Mucosa of descending colon (tissue), 3 donors: Measurements from ENCODE around the gene TNFRSF9. TPM values are rescaled to one million over a fixed set of nuclear protein-coding genes. Genes with fewer than 3 reads are reported as not detected.

Source experiments
- ATAC-seq: fragments of 200-7000 bp; cut with Tn5 transposase; one replicate; pipeline ENCODE4 v1.9.1; 2020; ENCODE audit warnings: mild to moderate bottlenecking, moderate library complexity
- DNase-seq, 3 donors: peaks; one replicate each; pipeline ENCODE4 v3.0.0-alpha.2; 2020
- H3K36me3 ChIP-seq: fragments of 200-600 bp; one replicate; pipeline ENCODE4 v1.8.0; 2021; ENCODE audit warnings: low read depth, mild to moderate bottlenecking
- H3K4me1 ChIP-seq: fragments of 200-600 bp; one replicate; pipeline ENCODE4 v1.8.0; 2021; ENCODE audit warnings: low read depth, mild to moderate bottlenecking
- H3K4me3 ChIP-seq: fragments of 200-600 bp; one replicate; pipeline ENCODE4 v1.8.0; 2021; ENCODE audit warnings: mild to moderate bottlenecking
- H3K9me3 ChIP-seq: fragments of 200-600 bp; one replicate; pipeline ENCODE4 v1.8.0; 2021; ENCODE audit warnings: mild to moderate bottlenecking
- intact Hi-C, 2 donors: fragments of 100-400 bp; cut with DNase I in 1 of 2; cut with micrococcal nuclease in 1 of 2; formaldehyde crosslinking; loops; one replicate each; pipeline versions ENCODE4 v1.11.0 to v1.11.1; 2022; cut with DNase I, micrococcal nuclease
- total RNA-seq, 3 donors: library from RNA; stranded (reverse); fragmentation: NEBNext Ultra II Directional in 2 of 3; extraction: Animal tissue kit (Norgen Biotek cat#: 25700) in 2 of 3; gene quantifications; one replicate each; pipeline versions ENCODE4 v1.2.1 to v1.2.4, GENCODE V29; 2021 to 2023
- TF ChIP-seq, protein P1 (sequence below): fragments of 200-600 bp; IDR thresholded peaks from one replicate; pipeline ENCODE4 v1.8.0; 2022; ENCODE audit warnings: antibody characterized with exemption, mild to moderate bottlenecking
- donor health status: DM: no; HTN: no; CAD: no; lungs with moderate emphysema.
- donor health status: DM: no; HTN: no; CAD: no.
- donor health status: DM: no; HTN: yes; CAD: no.

The TNFRSF9 gene
- total RNA-seq, 3 donors from 2014 or later: 0.19 to 0.51 (median 0.35) TPM

DNA sequence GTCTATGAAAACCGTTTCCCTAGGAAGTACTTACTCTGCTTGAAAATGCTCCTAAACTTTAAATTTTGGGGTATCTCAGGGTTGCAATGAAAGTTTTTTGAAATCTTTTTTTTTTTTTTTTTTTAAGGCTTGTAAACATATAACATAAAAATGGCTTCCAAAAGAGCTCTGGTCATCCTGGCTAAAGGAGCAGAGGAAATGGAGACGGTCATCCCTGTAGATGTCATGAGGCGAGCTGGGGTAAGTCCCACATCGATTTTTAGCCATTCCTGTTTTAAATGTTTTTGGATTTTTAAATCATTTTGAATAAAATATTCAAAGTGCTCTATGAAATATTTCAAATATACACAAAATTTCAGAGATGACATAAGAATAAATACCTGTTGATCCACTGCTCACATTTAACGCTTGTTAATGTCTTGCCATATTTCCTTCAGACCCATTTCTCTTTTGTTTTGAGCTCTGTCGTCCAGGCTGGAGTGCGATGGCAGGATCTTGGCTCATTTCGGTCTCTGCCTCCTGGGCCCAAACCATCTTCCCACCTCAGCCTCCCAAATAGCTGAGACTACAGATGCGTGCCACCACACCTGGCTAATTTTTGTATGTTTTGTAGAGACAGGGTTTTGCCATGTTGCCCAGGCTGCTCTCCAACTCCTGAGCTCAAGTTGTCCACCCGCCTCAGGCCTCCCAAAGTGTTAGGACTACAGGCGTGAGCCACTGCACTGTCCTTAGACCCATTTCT is 22.2 kb upstream of the TNFRSF9 start:
- TF ChIP-seq, protein P1, sequence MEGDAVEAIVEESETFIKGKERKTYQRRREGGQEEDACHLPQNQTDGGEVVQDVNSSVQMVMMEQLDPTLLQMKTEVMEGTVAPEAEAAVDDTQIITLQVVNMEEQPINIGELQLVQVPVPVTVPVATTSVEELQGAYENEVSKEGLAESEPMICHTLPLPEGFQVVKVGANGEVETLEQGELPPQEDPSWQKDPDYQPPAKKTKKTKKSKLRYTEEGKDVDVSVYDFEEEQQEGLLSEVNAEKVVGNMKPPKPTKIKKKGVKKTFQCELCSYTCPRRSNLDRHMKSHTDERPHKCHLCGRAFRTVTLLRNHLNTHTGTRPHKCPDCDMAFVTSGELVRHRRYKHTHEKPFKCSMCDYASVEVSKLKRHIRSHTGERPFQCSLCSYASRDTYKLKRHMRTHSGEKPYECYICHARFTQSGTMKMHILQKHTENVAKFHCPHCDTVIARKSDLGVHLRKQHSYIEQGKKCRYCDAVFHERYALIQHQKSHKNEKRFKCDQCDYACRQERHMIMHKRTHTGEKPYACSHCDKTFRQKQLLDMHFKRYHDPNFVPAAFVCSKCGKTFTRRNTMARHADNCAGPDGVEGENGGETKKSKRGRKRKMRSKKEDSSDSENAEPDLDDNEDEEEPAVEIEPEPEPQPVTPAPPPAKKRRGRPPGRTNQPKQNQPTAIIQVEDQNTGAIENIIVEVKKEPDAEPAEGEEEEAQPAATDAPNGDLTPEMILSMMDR: no peak
- H3K4me1 ChIP-seq: peaks cover 14% of the 10 kb centered on the region

DNA sequence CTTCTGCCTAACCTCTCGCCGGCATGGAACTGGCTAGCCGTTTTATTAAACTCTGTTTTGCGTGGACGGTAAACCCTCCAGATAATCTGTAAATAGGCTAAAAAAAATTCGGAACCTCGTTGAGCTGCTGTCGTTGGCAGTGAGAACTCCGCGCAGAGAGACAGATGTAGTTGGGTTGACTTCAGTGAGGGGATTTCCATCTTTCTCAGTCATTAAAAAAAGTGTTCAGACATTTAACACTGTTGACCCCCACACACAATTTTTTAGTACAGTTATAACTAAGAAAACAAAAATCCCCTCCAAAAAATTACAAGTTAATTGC is 21.3 kb upstream of the TNFRSF9 start:
- peak overlapping the region; percentile 85 for H3K4me3 ChIP-seq
- TF ChIP-seq, protein P1: no peak
- H3K4me1 ChIP-seq: peaks cover 14% of the 10 kb centered on the region
- DNase-seq: no peak
- H3K9me3 ChIP-seq: no peaks in the 10 kb centered on the region
- intact Hi-C loops: no loop called here
- peaks cover 5% of the 10 kb centered on the region for H3K36me3 ChIP-seq
- ATAC-seq: no peak

More for the DNA sequence above, 22.2 kb upstream of the TNFRSF9 start:
- intact Hi-C loops: no loop called here
- peaks cover 5% of the 10 kb centered on the region for H3K36me3 ChIP-seq
- no peak overlapping the region for H3K4me3 ChIP-seq
- DNase-seq (no peak), ATAC-seq (no peak)
- no peaks in the 10 kb centered on the region for H3K9me3 ChIP-seq

DNA sequence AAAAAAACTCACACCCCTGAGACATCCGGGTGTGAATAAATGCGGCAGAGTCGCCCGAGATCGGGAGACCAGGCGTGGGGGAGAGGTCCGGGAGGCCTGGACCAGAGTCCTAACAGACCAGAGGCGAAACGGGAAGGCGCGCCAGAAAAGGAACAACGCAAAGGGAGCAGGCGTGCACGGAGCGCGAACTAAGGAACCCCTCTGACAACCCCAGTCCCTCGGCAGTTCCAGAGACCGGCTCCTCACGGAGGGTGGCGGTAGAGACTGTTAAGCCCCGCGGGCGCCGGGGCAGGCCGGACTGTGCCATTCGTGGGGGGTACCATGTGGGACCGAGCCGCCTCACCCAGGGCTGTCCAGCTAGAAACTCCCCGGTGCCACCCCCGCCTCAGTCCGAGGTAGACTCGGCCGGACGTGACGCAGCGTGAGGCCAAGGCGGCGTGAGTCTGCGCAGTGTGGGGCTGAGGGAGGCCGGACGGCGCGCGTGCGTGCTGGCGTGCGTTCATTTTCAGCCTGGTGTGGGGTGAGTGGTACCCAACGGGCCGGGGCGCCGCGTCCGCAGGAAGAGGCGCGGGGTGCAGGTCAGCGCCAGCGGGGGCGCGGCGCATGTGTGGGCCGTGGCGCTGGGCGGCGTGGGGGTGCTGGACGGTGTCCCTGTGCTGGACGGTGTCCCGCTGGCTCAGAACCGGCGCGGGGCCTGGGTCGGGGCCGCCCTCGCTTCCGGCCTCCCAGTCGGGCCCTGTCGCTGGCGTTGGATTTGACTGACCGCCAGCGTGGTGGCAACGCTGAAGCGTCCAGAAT is 20.8 kb upstream of the TNFRSF9 start, which contains the start of gene PARK7:
Gene PARK7, plus strand, starts transcription at position 496 of the 798 bp plus-strand sequence. CDS start 1,075 bp downstream, outside the sequence.
- ATAC-seq (peak; percentile 98), DNase-seq (peak; percentile 99 to 100 (median 100))
- TF ChIP-seq, protein P1: no peak
- Histone ChIP-seq H3K4me3 (peak within 1 kb of the TSS; percentile 85), H3K4me1 (peaks cover 14% of the 10 kb centered on the region), H3K36me3 (peaks cover 3% of the 10 kb centered on the region), H3K9me3 (no peaks in the 10 kb centered on the region)
- intact Hi-C loops: no loop called here

DNA sequence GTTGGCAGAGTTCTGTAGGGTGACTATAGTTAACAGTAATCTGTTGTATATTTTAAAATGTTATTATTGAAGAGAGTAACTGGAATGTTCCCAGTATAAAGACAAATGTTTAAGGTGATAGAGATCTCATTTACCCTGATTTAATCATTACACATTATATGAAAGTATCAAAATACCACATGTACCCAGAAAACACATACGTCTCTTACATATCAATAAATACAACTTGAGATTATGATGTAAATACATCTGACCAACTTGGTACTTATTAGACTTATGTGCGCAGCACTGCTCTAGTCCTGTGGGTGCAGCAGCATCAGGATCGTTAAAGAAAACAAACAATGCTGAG is 20.2 kb upstream of the TNFRSF9 start:
- TF ChIP-seq, protein P1: no peak
- ATAC-seq (no peak), DNase-seq (no peak)
- no peaks in the 10 kb centered on the region for H3K36me3 ChIP-seq
- H3K9me3 ChIP-seq: no peaks in the 10 kb centered on the region
- H3K4me1 ChIP-seq: peaks cover 14% of the 10 kb centered on the region
- H3K4me3 ChIP-seq: peak overlapping the region; percentile 85
- intact Hi-C loops: no loop called here

DNA sequence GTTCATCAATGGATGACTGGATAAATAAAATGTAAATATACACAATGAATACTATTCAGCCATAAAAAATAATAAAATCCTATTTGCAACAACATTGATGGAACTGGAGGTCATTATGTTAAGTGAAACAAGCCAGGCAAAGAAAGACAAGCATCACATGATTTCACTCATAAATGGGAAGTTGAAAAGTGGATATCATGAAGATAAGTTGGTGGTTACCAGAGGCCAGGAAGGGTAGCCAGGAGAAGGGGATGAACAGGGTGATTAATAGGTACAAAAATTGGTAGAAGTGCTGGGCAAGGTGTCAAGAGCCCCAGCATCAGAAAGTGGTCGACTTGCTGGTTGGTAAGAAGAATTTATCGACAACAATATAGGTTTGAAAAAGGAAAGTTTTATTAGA is 19.5 kb upstream of the TNFRSF9 start:
- TF ChIP-seq, protein P1: no peak
- intact Hi-C loops: no loop called here
- Histone ChIP-seq H3K9me3 (no peaks in the 10 kb centered on the region), H3K4me1 (peaks cover 14% of the 10 kb centered on the region), H3K36me3 (no peaks in the 10 kb centered on the region), H3K4me3 (no peak overlapping the region)
- DNase-seq: no peak
- ATAC-seq: no peak
